Stimulated activated CD8-positive, alpha-beta memory T cell treated with anti-CD3 and anti-CD28 coated beads, Interleukin-15, amount 100 ng/mL, for 24 hours (primary cell): Measurements from ENCODE around the gene ZNF316.
A peak's percentile ranks its signal among the peaks of the same experiment; 100 is the strongest.
"Not testable (repeated sequence)": the region's sequence is repeated elsewhere in the genome, so short reads cannot be mapped to it uniquely, and the experiment has no call there.

Source experiments
- DNase-seq: peaks from one replicate; pipeline ENCODE4 v3.0.0-alpha.2; 2020; ENCODE audit warnings: low read depth

The ZNF316 gene

GRCh38 chr7:6621195-6622133, 15.7 kb upstream of the ZNF316 start:
- no peak for DNase-seq

GRCh38 chr7:6622134-6622710, 14.9 kb upstream of the ZNF316 start:
- DNase-seq, result no peak

DNA sequence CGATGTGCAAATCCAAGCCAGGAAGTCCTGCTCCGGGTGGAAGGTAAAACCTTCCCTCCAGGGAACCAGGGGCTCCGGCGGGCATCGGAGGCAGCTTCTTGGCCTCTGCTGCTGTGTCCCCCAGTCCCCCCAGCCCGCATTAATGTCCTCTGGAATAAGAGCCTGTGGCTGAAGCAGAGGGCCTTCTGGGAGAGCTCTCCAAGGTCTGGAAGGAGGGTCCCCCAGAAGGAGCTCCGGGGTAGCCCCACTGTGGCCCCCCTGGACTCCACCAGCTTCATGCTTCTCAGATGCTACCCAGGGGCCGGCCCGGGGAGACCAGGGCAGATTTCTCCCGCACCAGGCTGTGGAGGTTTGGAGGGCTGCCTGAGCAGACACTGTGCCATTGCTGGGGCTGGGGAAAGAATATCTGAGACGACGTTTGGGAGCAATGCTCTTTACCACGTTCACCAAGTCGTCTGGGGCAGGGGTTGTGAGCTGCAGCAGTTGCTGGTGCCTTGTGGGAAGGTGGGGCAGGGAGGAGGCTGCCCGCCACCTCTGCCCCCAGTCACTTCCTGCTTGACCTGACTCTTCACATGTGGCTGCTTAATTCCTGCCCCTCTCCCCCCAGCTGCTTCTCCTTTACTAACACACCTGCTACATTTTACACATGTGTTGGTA, 13.4 kb upstream of the ZNF316 start:
- no peak for DNase-seq

- no peak for DNase-seq
Observed at GRCh38 chr7:6624246-6624611, 12.9 kb upstream of the ZNF316 start.

DNA sequence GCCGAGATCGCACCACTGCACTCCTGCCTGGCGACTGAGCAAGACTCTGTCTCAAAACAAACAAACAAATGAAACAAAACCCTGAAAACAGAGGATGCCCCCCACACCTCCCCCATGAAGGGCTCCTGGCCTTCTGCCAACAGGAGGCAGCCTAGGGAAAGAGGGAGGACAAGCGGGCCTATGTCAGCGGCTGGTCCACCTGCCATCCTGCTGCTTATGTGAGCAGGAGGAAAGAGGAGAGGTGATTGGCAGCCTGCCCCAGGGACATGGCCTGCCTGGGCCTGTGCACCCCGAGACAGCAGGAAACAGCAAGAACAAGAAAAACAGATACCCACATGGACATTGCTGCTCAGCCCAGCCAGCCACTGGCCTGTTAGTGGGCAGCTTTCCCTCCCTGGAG, 9.1 kb upstream of the ZNF316 start:
- no peak for DNase-seq

GRCh38 chr7:6630007-6630849, 6.9 kb upstream of the ZNF316 start:
- no peak for DNase-seq

GRCh38 chr7:6631605-6632004, 5.5 kb upstream of the ZNF316 start:
- no peak for DNase-seq

DNA sequence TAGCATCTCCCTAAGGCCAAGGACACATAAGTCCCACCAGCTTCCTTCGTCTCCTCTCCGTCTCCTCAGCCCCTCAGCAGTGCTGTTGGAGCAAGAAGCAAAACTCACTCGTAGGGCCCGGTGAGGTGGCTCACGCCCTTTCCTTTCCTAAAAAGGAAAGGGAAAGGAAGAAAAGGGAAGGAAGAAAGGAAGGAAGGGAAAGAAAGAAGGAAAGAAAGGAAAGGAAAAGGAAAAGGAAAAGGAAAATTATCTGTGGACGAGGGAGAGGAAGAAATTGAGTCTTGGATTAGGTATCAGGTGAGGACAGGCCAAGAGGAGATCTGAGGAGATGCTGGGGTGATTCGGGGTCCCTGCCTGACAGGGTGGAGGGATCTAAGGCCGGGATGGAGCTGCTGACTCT, 3.1 kb upstream of the ZNF316 start:
- DNase-seq, result no peak

DNA sequence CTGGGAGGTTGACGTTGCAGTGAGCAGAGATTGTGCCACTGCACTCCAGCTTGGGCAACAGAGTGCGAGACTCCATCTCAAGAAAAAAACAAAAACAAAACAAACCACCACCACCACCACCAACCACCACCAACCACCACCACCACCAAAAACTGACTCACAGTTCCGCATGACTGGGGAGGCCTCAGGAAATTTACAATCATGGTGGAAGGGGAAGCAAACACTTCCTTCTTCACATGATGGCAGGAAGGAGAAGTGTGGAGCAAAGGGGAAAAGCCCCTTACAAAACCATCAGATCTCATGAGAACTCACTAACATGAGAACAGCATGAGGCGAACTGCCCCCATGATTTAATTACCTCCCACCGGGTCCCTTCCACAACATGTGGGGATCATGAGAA, 2.1 kb upstream of the ZNF316 start:
- DNase-seq, result not testable (repeated sequence)

DNA sequence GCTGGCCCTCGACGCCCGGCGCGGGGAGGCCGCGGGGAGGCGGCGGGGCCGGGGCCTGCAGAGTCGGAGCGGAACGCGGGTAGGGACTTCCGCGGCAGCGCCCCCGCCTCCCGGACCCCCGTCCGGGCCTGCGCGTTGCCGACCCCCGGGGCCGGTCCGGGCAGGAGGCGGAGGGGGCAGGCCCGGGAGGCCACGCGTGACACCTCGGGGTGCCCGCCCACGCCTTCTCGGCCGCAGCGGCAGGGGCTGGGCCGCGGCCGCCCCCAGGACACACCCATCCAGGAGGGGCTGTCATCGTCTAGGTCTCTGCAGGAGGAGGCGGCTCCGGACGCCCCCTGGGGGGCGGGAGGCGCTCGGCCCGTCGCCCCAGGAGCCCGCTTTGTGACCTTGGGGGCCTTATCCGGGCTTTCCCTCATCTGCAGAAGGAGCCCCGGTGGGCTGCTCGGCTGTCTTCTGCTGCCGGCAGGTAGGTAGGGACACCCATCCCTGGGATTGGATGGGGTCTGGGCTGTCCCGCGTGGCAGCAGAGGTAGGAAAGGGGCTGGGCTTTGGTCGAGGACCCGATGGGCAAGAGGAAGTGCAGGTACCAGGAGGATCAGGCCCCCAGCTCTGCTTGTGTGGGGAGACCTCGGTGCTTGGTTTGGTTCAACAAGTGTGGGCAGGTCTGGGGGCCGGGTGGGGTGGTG, 569 bp downstream of the ZNF316 start:
- peak; percentile 35 for DNase-seq

DNA sequence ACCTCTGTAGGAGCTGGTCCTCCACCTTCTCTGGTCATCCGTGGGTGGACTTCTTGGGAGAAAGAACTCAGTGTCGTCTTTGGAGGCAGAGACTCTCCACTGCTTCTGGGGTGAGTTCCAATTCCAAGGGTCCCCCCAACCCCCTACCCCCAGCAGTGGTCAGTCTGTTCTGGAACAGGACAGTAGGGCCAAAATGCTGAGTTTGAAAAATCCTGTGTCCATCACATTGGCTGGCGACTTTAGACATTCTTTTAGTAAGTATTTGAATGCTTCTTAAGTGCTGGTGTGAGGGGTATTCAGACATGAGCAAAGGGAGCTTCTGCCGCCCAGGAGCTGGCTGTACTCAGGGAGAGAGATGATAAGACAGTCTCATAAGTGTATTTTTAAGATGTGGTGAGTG, 1.9 kb downstream of the ZNF316 start:
- DNase-seq, result no peak

- DNase-seq, result no peak
Observed at GRCh38 chr7:6639627-6640026, 2.5 kb downstream of the ZNF316 start.

DNA sequence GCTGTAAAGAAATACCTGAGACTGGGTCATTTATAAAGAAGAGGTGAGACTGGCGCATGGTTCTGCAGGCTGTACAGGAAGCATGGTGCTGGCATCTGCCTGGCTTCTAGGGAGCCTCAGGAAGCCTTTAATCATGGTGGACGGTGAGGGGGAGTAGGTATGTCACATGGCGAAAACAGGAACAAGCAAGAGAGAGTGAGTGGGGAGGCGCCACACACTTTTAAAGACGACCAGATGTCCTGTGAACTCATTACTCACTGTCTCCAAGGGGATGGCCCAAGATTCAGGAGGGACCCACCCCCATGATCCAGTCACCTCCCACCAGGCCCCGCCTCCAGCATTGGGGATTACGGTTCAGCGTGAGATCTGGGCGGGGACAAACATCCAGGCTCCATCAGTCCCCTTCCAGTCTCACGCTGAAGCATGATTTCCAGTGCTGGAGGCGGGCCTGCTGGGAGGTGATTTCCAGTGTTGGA, 3.2 kb downstream of the ZNF316 start:
- DNase-seq, result no peak

GRCh38 chr7:6641305-6642035, 4.4 kb downstream of the ZNF316 start:
- no peak for DNase-seq

DNA sequence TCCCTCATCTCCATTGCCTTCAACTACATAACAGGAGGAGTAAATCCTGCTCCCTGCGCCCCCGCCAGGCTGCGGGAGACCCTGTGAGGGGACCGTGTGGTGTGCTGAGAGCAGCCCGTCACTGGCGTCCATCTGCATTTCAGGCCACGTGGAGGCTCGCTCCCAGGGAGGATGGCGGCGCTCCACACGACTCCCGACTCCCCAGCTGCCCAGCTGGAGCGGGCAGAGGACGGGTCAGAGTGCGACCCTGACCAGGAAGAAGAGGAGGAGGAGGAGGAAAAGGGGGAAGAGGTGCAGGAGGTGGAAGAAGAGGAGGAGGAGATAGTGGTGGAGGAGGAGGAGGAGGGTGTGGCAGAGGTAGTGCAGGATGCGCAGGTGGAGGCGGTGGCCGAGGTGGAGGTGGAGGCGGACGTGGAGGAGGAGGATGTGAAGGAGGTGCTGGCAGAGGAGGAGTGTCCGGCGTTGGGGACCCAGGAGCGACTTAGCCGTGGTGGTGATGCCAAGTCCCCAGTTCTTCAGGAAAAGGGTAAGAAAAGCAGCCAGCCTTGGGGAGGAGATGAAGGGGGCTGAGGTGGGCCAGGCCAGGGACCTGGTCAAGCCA, 5.2 kb downstream of the ZNF316 start:
- no peak for DNase-seq

- DNase-seq, result no peak
Observed at GRCh38 chr7:6642861-6643640, 5.9 kb downstream of the ZNF316 start.

DNA sequence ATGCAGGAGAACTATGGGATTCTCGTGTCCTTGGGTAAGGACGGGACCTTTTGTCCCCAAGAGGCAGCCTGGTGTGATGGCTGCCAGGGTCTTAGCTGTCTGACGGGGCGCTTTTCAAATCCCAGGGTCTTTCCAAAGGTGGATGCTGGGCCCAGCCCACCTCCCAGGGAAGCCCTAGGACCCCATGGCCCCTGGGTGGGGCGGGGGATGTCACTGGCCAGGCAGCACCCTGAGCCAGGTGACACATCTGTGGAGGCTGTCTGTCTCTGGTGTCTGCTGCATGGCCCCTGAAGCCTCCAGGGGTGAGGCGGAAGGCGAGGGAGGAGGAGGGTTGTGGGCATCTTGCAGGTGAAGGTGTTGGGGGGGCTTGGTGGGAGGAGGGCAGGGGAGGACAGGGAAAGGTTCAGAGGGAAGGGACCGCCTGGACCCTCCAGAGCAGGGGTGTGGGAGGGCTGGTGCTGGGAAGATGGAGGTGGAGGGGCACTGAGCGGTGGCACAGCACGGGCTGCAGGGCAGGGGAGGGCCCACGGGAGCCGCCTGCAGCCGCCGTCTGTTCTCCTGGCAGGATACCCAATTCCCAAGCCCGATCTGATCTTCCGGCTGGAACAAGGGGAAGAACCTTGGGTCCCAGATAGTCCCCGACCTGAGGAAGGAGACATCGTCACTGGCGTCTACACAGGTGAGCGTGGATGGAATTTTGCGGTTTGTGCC, 7.0 kb downstream of the ZNF316 start:
- no peak for DNase-seq

- no peak for DNase-seq
Observed at GRCh38 chr7:6644728-6645127, 7.6 kb downstream of the ZNF316 start.

- DNase-seq, result no peak
Observed at GRCh38 chr7:6646465-6646864, 9.3 kb downstream of the ZNF316 start.
